ENCODE results near the gene CAST.

CAST gene

DNA sequence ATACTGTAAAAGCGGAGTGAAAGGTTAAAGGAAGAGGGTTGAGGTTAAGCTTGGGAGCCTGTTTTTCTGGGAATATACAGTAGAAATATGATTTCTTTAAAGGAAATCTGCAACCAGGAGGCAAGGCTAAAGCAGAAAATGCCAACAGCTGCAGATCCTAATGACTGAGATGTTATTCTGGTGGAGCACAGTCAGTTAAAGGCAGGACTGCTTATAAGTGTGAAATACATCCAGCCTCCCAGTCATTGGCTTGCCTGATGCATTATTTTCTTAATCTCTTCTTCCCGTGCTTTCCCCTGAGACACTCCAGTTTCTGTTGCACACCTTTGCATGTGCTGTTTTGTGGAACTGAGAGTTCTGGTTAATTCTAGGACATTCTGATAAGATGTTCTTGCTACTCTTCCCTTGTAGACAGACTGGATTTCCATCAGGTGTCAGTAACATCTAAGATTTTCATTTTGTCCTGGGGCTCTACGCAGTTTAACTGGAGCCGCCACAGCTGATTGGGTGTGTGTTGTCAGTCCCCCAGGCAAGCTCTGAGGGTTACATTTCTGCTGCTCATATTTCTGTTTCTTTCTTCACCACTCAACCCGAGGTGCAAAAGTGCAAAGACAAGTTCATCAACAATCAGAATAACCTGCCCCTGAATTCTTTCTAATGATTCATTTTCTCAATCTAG, 44.4 kb downstream of the CAST start:
- no peak for DNase-seq (ENCODE audit: low read depth in 2 of 2, low spot score in 1 of 2)

DNA sequence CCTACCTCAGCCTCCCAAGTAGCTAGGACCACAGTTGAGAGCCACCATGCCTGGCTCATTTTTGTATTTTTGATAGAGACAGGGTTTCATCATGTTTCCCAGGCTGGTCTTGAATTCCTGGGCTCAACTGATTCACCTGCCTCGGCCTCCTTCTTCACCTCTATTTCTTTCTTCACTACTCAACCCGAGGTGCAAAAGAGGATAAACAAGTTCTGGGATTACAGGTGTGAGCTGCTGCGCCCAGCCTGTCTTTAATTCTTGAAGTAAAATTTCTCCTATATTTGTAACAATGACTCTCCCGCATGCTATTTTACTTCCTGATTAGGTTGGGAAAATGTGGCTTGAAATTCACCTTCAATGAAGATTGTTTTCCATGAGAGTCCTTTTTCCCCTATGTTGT, 46.4 kb downstream of the CAST start:
- DNase-seq (ENCODE audit: low read depth in 2 of 2, low spot score in 1 of 2) = no peak

DNA sequence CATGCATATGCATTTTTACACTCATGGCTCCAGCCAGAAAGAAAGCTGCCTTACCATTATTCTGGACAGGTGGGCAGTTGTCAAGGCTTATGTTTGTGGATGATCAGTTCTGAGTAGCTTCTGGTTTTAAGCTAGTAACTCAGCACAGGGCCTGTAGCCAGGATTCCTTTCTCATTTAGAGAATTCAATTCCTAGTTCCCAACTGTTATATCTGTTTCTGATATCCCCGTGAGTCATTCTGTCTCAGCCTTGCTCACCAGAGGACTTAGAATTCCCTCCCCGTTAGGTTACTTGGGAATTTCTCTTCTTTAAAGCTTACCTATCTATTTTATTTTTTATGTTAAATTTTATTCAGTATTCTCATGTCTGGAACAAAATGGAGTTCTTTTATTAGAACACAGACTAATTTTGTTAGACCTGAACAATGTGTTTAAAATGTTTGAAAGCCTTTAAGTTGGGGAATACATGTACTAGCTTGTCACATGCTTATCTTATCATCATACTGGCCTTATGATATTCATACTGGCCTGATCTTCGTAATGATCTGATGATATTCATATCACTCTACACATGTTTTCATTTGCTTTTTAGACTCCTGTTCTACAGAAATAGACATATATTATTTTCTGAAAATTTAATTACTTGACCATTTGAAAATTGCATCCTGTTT, 47.1 kb downstream of the CAST start:
- no peak for DNase-seq (ENCODE audit: low read depth in 2 of 2, low spot score in 1 of 2)

DNA sequence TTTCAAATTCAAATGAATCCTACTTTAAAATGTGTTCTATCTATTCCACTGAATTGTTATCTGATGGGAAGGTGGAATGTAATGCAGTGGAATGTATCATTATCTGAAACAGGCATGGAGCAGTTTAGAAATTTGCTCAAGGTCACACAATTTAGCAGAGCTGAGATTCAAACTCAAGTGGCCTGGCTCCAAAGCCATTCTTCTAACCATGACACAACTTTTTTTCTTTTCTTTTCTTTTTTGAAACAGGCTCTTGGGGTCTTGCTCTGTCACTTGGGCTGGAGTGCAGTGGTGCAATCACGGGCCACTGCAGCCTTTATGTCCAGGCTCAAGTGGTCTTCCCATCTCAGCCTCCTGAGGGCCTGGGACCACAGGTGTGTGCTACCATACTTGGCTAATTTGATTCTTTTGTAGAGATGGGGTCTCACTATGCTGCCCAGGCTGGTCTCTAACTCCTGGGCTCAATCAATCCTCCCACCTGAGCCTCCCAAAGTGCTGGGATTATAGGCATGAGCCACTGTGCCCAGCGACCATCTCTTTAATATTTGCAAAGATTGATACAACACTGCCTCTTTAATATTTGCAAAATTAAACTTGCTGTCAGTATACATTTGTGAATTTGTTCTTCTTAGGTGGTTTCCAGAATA, 50.0 kb downstream of the CAST start:
- no peak for DNase-seq (ENCODE audit: low read depth in 2 of 2, low spot score in 1 of 2)

- no peak for DNase-seq (ENCODE audit: low read depth in 2 of 2, low spot score in 1 of 2)
Observed at GRCh38 chr5:96714450-96714849, 52.3 kb downstream of the CAST start.

DNA sequence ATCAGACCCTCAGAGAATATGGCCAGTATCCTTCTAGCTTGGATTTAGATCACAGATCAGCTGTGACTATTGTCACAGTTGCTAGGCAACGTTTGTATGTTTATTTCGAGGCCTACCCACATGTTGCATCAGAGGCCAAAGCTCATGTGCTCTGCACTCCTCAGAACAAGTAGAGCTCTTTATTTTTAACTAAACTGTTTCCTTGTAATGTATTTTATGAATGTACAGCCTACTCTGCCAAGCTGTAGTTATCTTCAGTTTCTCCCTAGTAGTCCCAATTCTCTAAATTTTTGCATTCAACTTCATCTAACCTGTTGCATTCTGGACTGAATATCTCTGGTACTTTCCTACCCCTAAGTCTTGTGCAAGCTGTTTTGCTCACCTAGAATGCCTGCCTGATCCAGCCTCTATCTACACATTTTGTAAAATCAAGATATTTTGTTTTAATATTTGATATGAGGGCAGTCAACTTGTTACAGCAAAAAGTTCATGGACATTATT, 52.8 kb downstream of the CAST start:
- no peak for DNase-seq (ENCODE audit: low read depth in 2 of 2, low spot score in 1 of 2)

DNA sequence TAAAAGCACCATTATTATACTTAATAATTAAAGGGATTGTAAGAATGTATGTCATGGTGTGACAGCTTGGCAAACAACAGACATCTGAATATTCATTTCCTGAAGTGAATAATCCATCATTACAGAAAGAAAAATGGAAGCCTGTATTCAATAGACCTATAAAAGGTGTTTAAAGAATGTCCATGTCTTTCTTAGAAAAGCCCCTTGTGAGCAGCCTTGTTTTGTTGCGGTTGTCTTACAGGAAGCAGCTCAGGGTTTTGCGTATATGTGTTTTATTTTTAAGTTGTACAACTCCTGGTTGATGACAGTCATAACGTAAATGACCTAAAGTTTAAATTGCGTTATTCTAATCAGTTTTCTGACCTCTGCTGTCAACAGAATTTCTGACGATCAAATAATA, 53.8 kb downstream of the CAST start:
- no peak for DNase-seq (ENCODE audit: low read depth in 2 of 2, low spot score in 1 of 2)

DNA sequence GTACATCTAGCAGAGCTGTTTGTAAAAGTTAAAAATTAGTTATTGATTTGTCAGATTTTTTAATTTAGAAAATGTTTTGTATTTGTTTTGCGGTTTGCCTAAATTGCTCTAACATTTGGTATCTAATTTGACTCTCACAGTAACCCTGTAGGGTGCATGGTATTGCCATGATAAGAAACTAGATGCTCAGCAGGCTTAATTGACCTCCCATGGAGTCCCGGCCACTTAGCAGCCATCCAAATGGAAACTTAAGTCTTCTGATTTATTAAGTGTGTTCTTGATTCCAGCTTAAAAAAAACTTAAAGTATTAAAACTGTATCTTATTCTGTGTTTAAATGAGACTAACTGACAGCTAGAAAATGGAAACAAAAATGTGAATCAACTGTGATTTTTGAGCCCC, 54.5 kb downstream of the CAST start:
- no peak for DNase-seq (ENCODE audit: low read depth in 2 of 2, low spot score in 1 of 2)

DNA sequence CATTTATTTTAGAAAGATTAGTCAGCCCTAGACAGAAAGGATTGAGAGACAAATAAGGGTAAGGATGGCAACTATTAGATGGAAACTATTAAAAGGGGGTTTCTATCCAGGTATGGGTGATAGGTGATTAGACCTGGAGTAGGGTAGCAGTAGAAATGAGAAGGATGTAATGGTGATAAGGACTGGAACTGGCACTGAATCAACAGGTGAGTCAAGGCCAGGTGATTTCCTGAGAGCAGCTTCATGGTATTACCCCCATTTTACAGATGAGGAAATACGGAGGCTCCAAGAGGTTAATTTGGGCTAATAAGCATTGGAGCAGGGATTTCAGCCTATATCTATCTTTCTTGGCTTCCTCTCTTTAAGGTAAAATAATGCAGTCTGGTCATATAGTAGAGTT, 55.7 kb downstream of the CAST start:
- no peak for DNase-seq (ENCODE audit: low read depth in 2 of 2, low spot score in 1 of 2)

- DNase-seq (ENCODE audit: low read depth in 2 of 2, low spot score in 1 of 2) = no peak
Observed at GRCh38 chr5:96718635-96719077, 56.5 kb downstream of the CAST start.

DNA sequence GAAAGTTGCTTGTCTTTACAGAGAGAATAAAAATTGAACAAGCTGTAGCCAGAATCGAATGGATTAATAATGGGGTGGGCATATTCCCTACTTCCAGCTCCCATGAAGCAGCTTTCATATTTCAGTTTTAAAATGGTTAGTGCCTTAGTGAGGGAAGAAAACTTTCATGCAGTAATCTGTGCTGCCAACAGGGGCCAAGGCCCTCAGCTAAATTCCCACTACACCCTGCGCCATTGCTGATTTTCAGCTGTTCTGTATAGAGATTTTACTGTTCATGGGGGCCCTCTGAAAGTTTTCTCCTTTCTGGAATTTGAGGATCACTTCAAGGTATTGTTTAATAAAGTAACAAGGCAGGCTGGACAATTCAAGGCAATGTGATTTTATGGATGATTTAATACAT, 58.2 kb downstream of the CAST start:
- no peak for DNase-seq (ENCODE audit: low read depth in 2 of 2, low spot score in 1 of 2)

- DNase-seq (ENCODE audit: low read depth in 2 of 2, low spot score in 1 of 2) = no peak
Observed at GRCh38 chr5:96721351-96721977, 59.3 kb downstream of the CAST start.

DNA sequence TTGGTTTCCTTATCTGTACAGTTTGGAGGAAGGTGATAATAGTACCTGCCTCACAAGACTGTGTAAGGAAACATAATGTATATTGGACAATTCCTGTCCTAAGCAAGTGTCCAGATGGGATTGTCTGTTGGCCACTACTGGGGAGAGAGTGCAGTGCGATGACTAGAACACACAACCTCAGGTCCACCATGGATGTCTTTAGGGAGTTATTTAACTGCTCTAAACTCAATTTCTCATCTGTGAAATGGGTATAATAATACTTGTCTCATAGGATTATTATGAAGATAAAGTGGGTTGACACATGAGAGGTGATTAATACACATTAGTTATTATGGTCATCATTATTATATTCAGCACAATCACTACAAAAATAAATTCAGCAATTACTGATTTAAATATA, 63.1 kb downstream of the CAST start:
- no peak for DNase-seq (ENCODE audit: low read depth in 2 of 2, low spot score in 1 of 2)

DNA sequence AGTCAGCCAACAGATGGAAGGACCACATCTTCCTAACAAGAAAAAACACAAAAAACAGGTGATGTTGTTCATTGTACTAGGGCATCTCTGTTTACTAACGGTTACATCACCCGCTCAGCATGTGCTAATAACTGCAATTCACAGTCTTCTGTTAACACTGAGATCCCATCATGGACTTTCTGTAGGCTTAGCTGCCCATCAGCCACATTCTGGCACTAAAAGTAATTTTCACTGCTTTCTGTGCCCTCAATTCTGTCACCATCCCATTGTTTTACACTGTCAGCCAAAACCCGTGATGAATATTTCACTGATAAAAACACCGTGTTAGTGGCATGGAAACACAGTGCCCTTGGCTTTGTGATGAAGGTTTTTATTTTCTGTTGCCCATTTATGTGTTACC, 64.6 kb downstream of the CAST start:
- no peak for DNase-seq (ENCODE audit: low read depth in 2 of 2, low spot score in 1 of 2)

GRCh38 chr5:96729156-96729555, 67.0 kb downstream of the CAST start:
- no peak for DNase-seq (ENCODE audit: low read depth in 2 of 2, low spot score in 1 of 2)

DNA sequence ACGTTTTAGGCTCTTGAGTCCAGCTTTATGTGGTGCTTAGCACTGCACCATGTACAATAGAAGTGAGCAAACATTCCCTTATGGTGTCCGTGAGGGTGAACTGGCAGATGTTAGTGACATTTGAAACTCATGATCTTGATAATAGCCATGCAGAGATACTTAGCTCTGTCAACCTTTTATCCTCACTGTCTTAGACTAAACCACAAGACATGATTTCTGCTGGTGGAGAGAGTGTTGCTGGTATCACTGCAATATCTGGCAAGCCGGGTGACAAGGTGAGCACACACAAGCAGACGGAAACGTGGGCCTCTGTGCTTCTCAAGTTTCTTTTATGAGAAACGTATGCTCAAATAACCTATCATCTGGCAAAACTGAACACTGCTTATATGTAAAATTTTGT, 68.4 kb downstream of the CAST start:
- DNase-seq (ENCODE audit: low read depth in 2 of 2, low spot score in 1 of 2) = no peak

GRCh38 chr5:96733771-96734500, 71.8 kb downstream of the CAST start:
- DNase-seq (ENCODE audit: low read depth in 2 of 2, low spot score in 1 of 2) = no peak

- DNase-seq (ENCODE audit: low read depth in 2 of 2, low spot score in 1 of 2) = no peak
Observed at GRCh38 chr5:96734871-96735325, 72.7 kb downstream of the CAST start.

- DNase-seq (ENCODE audit: low read depth in 2 of 2, low spot score in 1 of 2) = no peak
Observed at GRCh38 chr5:96736937-96737336, 74.8 kb downstream of the CAST start.

DNA sequence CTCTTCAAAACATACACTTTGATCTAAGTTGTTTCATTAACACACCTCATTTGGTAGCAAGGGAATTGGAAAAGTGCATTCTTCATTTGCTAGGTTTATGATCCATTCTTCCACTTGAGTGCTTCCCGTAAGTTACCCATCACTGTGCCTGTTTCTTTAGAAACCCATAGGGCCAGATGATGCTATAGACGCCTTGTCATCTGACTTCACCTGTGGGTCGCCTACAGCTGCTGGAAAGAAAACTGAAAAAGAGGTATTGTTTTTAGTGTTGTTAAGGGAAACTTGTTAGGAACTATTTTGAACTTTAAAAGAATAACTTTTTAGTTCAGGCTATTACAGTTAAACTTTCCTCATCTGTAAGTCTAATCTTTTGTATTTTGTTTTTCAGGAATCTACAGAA, 78.9 kb downstream of the CAST start:
- no peak for DNase-seq (ENCODE audit: low read depth in 2 of 2, low spot score in 1 of 2)

DNA sequence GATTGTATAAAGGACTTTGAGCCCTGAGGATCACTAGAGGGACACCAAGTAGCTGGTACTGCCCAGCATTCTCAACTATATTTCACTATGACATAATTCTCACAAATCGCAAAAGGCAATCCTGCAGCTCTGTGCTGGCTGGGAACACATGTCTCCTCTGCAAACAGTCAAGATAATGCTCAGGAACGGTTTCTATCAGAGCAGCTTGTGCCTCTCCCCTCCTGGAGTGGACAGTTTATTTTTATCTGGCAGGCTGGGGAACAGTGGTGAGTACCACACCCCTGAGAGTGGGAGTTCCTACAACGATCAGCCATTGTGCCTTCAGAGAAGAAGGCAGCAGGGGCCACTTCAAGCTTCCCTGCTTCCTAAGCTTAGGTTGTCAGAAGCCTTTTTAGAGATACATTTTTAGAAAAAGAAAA, 79.7 kb downstream of the CAST start:
- DNase-seq (ENCODE audit: low read depth in 2 of 2, low spot score in 1 of 2) = no peak
